GM12878 (cell line): ENCODE results near the gene MUC12.

Source experiments
- BRCA1 ChIP-seq: IDR thresholded peaks from 2 replicates; pipeline ENCODE4 v1.6.1; 2011; ENCODE audit warnings: low read depth, low read length, improper control_type of control experiment
- CBX3 ChIP-seq: fragments of 200-600 bp; sonication (generic); IDR thresholded peaks from 2 replicates; pipeline ENCODE4 v1.6.1; 2016; ENCODE audit warnings: low read depth, borderline replicate concordance
- CTCF ChIP-seq, 3 experiments: IDR thresholded peaks in 2 of 3; conservative IDR thresholded peaks in 1 of 3; 2 replicates each; pipeline ENCODE4 v1.5.1; 2011; ENCODE audit warnings: low read depth in 3 of 3, low read length in 3 of 3, mild to moderate bottlenecking in 3 of 3, control low read depth in 2 of 3, moderate library complexity in 2 of 3, inconsistent platforms in 1 of 3, mixed read lengths in 1 of 3; ENCODE audit not compliant: control insufficient read depth in 2 of 3, insufficient read depth in 1 of 3; ENCODE audit errors: extremely low read depth in 1 of 3
- EZH2 ChIP-seq: IDR thresholded peaks from 2 replicates; pipeline ENCODE4 v1.6.1; 2012; ENCODE audit warnings: low read depth, mild to moderate bottlenecking, control low read depth, inconsistent platforms, low read length, borderline replicate concordance; ENCODE audit not compliant: control insufficient read depth
- POLR2A ChIP-seq: IDR thresholded peaks from 2 replicates; pipeline ENCODE4 v1.6.1; 2011; ENCODE audit warnings: low read depth, mild to moderate bottlenecking, low read length
- POLR2AphosphoS5 ChIP-seq: IDR thresholded peaks from 2 replicates; pipeline ENCODE4 v1.6.1; 2011; ENCODE audit warnings: mild to moderate bottlenecking, low read length, inconsistent platforms
- TCF7 ChIP-seq: IDR thresholded peaks from 2 replicates; pipeline ENCODE4 v1.6.1; 2014; ENCODE audit warnings: antibody characterized with exemption, borderline replicate concordance
- TF ChIP-seq, protein P1 (sequence below): IDR thresholded peaks from 2 replicates; pipeline ENCODE4 v1.6.1; 2012; ENCODE audit warnings: low read depth, low read length, improper control_type of control experiment

- TF ChIP-seq POLR2AphosphoS5: no peak
- TF ChIP-seq TCF7: no peak
- no peak for TF ChIP-seq BRCA1
- no peak for TF ChIP-seq CBX3
- no peak for TF ChIP-seq CTCF (IDR thresholded peaks at IDR 0.05 in 2 of 3, conservative IDR thresholded peaks at IDR 0.05 in 1 of 3; ENCODE audit: control insufficient read depth in 2 of 3, extremely low read depth in 1 of 3, insufficient read depth in 1 of 3, low read depth in 3 of 3, low read length in 3 of 3)
- TF ChIP-seq, protein P1, sequence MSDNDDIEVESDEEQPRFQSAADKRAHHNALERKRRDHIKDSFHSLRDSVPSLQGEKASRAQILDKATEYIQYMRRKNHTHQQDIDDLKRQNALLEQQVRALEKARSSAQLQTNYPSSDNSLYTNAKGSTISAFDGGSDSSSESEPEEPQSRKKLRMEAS: no peak
- TF ChIP-seq POLR2A: no peak
- no peak for TF ChIP-seq EZH2
Measured at GRCh38 chr7:100944138-100944537, 25.2 kb upstream of the MUC12 start.
